Peyer's patch (tissue), 4 donors: ENCODE measurements around the gene SKAP1.

Experiments used
- CTCF ChIP-seq, 6 experiments: fragments of 450-650 bp in 4 of 6; fragments of 200-600 bp in 2 of 6; sonication (generic) in 1 of 6; IDR thresholded peaks; one replicate each; pipeline ENCODE4 v1.5.1; 2017 to 2019; ENCODE audit warnings: antibody characterized with exemption in 6 of 6, mild to moderate bottlenecking in 3 of 6, moderate library complexity in 1 of 6
- POLR2A ChIP-seq, 2 donors: fragments of 450-650 bp; IDR thresholded peaks; one replicate each; pipeline ENCODE4 v1.5.1; 2017; ENCODE audit warnings: antibody characterized with exemption in 2 of 2, mild to moderate bottlenecking in 2 of 2, moderate library complexity in 2 of 2

GRCh38 chr17:48173191-48173984, 256.6 kb downstream of the SKAP1 start:
- TF ChIP-seq CTCF (IDR thresholded peaks at IDR 0.05) (no peak), POLR2A (IDR thresholded peaks at IDR 0.05) (no peak)
